ENCODE results near the gene RPS21.

RPS21 gene

GRCh38 chr20:62362991-62363919, 23.6 kb upstream of the RPS21 start:
- no peak overlapping the region for H3K27ac ChIP-seq (ENCODE audit: low read depth, low read length)
- no peak overlapping the region for H3K4me2 ChIP-seq (ENCODE audit: low read length)
- no peak overlapping the region for H3K4me3 ChIP-seq (ENCODE audit: low read length)

DNA sequence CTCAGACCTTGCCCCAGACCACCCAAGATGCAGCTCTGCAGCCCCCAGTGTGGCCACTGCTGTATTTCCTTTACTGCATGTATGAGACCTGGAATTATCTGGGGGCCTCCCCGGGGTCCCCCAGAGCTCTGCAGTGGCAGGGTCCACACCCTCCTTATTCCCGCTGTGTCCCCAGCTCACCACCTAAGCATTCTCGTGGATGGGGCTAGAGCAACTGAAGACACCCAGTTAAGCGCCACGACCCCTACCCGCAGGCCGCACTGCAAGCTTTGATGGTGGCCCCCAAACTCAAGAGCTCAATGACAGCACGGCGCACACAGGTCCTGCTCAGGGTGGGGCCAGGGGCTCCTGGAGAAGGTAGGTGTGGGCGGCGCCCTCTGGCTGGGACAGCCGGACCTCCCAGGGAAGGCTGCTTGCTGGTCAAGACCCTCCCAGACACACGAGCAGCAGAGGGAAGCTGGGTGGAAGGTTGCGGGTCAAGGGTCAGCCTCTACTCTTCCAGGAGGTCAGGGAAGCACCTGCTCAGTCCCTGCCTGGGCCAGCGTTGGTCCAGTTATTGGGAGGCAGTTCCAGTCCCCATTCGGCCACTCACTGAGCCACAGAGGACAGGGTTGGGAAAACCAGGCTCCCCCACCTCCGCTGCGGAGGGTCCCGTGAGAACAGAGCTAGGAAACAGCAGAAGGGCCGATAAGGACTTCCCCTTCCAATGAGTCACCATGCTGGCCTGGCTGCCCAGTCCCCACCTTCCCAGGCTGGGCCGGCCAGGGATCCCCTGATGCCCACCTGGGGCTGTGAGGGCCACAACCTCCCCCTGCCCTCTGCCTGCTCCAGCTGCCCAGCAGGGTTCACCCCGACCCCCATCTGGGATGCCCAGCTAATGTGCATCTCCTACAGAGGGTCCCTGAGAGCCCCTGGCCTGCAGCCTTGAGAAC, 22.7 kb upstream of the RPS21 start:
- H4K20me1 ChIP-seq (ENCODE audit: control insufficient read depth, insufficient read depth, low read depth, low read length) = peaks cover 6% of the 10 kb centered on the region; the same call in 1 of the 2 replicates
- H3K36me3 ChIP-seq (ENCODE audit: control insufficient read depth, low read length) = no peaks in the 10 kb centered on the region
- H3K4me3 ChIP-seq (ENCODE audit: low read length) = no peak overlapping the region
- no peak overlapping the region for H3K27ac ChIP-seq (ENCODE audit: low read depth, low read length)
- no peaks in the 10 kb centered on the region for H3K9me2 ChIP-seq (replicated peaks; ENCODE audit: control insufficient read depth, low read length)
- TF ChIP-seq EZH2phosphoT487 (IDR thresholded peaks at IDR 0.05; ENCODE audit: borderline replicate concordance, low read length) (no peak), CTCF (IDR thresholded peaks at IDR 0.05; ENCODE audit: low read depth, low read length, poor library complexity, severe bottlenecking) (no peak)
- H3K4me1 ChIP-seq (ENCODE audit: control insufficient read depth, low read length) = peaks cover 40% of the 10 kb centered on the region
- H3F3A ChIP-seq (ENCODE audit: control insufficient read depth, insufficient read depth) = peaks cover 9% of the 10 kb centered on the region; the same call in 1 of the 2 replicates
- no peaks in the 10 kb centered on the region for H3K9me3 ChIP-seq (ENCODE audit: control insufficient read depth, insufficient read depth, low read length)
- H3K4me2 ChIP-seq (ENCODE audit: low read length) = no peak overlapping the region
- H3K79me2 ChIP-seq (ENCODE audit: control insufficient read depth, low read length) = peaks cover 22% of the 10 kb centered on the region
- peaks cover 18% of the 10 kb centered on the region for H3K27me3 ChIP-seq (ENCODE audit: control insufficient read depth, low read length)

More at GRCh38 chr20:62362991-62363919, 23.6 kb upstream of the RPS21 start:
- Histone ChIP-seq H3K9me3 (ENCODE audit: control insufficient read depth, insufficient read depth, low read length) (no peaks in the 10 kb centered on the region), H3K9me2 (replicated peaks; ENCODE audit: control insufficient read depth, low read length) (no peaks in the 10 kb centered on the region), H3K36me3 (ENCODE audit: control insufficient read depth, low read length) (no peaks in the 10 kb centered on the region), H3F3A (ENCODE audit: control insufficient read depth, insufficient read depth) (peaks cover 9% of the 10 kb centered on the region; the same call in 1 of the 2 replicates), H3K4me1 (ENCODE audit: control insufficient read depth, low read length) (peaks cover 40% of the 10 kb centered on the region), H3K27me3 (ENCODE audit: control insufficient read depth, low read length) (peaks cover 9% of the 10 kb centered on the region), H3K79me2 (ENCODE audit: control insufficient read depth, low read length) (peaks cover 22% of the 10 kb centered on the region), H4K20me1 (ENCODE audit: control insufficient read depth, insufficient read depth, low read depth, low read length) (peaks cover 6% of the 10 kb centered on the region; the same call in 1 of the 2 replicates)
- TF ChIP-seq EZH2phosphoT487 (IDR thresholded peaks at IDR 0.05; ENCODE audit: borderline replicate concordance, low read length) (no peak), CTCF (IDR thresholded peaks at IDR 0.05; ENCODE audit: low read depth, low read length, poor library complexity, severe bottlenecking) (peak; percentile 16)

GRCh38 chr20:62364911-62365736, 21.8 kb upstream of the RPS21 start:
- Histone ChIP-seq H3K9me2 (replicated peaks; ENCODE audit: control insufficient read depth, low read length) (no peaks in the 10 kb centered on the region), H4K20me1 (ENCODE audit: control insufficient read depth, insufficient read depth, low read depth, low read length) (peaks cover 6% of the 10 kb centered on the region; the same call in 1 of the 2 replicates), H3K79me2 (ENCODE audit: control insufficient read depth, low read length) (peaks cover 22% of the 10 kb centered on the region), H3K9me3 (ENCODE audit: control insufficient read depth, insufficient read depth, low read length) (no peaks in the 10 kb centered on the region), H3F3A (ENCODE audit: control insufficient read depth, insufficient read depth) (peaks cover 9% of the 10 kb centered on the region; the same call in 1 of the 2 replicates), H3K27me3 (ENCODE audit: control insufficient read depth, low read length) (peaks cover 27% of the 10 kb centered on the region), H3K27ac (ENCODE audit: low read depth, low read length) (no peak overlapping the region), H3K4me2 (ENCODE audit: low read length) (peak overlapping the region; percentile 92), H3K4me1 (ENCODE audit: control insufficient read depth, low read length) (peaks cover 38% of the 10 kb centered on the region), H3K4me3 (ENCODE audit: low read length) (peak overlapping the region; percentile 84), H3K36me3 (ENCODE audit: control insufficient read depth, low read length) (no peaks in the 10 kb centered on the region)
- no peak for TF ChIP-seq CTCF (IDR thresholded peaks at IDR 0.05; ENCODE audit: low read depth, low read length, poor library complexity, severe bottlenecking)
- no peak for TF ChIP-seq EZH2phosphoT487 (IDR thresholded peaks at IDR 0.05; ENCODE audit: borderline replicate concordance, low read length)
